Stimulated activated CD8-positive, alpha-beta memory T cell treated with anti-CD3 and anti-CD28 coated beads, Interleukin-7, amount 100 ng/mL, for 48 hours (primary cell): Measurements from ENCODE around the gene MRPS7.

Experiments
- DNase-seq, 2 donors: peaks; one replicate each; pipeline ENCODE4 v3.0.0-alpha.2; 2020; ENCODE audit warnings: low read depth in 1 of 2; ENCODE audit errors: extremely low read depth in 1 of 2

The MRPS7 gene

DNA sequence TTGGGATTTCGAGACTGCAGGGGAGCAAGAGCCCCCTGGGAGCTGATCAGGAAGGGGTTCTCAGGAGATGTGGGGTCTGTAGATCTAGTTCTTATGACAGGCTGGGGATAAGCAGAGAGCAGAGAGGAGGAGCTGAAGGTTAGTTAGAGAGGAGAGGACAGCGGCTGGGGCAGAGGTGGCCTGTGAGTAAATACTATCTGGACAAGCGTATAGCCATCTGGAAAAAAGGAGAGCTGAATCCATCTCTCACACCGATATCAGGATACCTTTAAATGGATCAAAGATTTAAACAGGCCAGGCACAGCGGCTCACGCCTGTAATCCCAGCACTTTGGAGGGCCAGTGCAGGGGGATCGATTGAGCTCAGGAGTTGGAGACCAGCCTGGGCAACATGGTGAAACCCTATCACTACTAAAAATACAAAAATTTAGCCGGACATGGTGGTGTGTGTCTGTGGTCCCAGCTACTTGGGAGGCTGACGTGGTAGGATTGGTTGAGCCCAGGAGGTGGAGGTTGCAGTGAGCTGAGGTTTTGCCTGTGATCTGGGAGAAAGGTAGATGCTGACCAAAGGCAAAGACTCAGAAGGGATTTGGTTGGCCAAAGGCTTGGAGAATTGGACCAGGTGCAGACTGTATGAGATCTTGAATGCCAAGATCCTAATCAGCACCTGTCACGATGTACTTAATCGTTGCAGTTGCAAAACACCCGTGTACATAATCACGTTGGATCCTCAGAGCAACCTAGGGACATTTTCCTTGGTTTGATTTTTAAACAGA, 46.5 kb downstream of the MRPS7 start:
- no peak for DNase-seq

DNA sequence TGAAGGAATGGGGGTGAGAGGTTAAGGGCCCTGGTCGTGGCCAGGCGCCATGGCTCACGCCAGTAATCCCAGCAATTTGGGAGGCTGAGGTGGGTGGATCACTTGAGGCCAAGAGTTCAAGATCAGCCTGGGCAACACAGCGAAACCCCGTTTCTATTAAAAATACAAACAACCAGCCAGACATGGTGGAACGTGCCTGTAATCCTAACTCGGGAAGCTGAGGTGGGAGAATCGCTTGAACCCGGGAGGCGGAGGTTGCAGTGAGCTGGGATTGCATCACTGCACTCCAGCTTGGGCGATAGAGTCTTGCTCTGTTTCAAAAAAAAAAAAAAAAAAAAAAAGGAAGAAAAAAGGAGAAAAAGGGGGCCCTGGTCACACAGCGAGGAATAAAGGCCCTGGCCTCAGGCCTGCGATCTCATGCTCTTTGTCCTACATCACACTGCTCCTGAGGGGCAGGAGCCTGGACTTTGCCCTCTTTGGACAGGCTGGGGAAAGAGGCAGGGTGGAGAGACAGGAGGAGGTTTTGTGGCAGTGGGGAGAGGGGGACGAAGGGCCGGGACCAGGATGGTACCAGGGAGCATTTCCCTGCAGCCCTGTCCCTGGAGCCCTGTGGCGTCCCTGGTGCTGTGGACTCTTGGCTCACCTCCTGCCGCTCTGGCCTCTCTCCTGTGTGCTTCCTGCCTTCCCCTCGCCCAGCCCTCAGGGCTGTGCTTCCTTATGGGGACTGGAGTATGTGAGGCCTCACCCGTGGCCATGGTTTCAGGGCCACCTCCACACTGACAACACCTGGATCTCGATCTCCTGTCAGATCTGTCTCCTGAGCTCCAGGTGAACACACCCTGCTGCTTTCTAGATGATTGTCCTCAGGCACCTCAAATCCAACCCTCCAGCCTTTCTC, 47.3 kb downstream of the MRPS7 start:
- DNase-seq, result no peak

DNA sequence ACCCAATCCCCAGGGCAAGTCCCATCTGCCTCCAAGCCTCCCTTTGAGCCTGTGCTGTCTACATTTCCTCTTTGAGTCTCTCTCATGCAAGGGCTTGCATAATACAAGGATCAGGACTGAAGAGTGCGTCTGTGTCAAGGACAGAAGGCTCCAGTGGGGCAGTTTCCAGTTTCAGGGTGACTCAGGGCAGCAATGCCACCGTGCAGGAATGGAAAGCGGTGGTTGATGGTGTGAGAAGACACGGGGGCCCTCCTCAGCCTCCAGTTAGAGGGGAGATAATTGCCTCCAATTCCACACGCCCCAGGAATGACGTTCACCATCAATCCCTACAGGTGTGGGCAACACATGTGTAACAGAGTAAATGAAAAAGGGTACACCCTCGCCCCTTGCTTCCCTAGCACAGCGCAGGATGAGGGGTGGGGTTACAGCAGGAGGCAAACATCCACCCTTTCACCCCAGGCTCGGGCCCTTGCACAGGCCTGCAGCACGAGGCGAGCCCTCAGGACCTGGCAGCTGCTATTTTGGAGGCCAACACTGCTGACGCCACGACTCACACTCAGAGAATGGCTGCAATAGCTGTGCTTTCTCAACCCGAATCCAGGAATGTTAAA, 52.4 kb downstream of the MRPS7 start:
- no peak for DNase-seq

DNA sequence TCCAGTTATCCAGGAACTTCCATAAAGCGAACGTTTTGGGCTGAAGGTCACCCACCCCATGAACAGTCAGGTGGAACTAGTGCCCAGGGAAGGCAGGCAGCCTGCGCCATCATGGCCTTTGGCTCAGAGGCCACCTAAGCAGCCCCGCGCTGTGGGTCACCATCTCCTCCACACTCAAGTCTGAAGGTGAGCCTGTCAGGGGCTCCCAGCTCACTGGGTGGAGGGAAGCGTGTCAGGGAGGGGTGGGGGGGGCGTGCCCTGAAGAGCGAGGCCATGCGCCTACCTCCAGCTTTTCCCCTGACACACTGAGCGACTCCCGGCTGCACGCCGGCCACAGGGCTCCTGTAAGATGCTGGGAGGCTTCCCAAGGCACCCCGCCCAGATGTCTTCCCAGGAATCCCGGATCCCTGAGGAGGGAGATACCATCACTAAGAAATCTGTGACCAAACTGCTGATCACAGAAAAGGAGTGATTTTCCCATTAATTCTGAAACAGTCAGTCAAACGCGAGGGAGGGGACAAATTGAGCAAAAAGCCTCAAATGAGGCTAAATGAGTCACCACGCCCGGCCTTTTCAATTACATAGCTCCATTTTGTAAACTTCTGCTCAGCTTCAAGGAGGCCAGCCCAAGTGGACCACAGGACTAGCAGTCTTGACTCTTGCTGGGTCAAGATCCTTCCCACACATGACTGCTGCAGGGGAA, 54.0 kb downstream of the MRPS7 start:
- DNase-seq, result no peak
